NCI-H526 (cell line): ENCODE data around the gene JAZF1.

ENCODE experiments used
- DNase-seq, 2 experiments: peaks; one replicate each; lab custom pipeline; 2025; lab: John Stamatoyannopoulos, UW

The JAZF1 gene

GRCh38 chr7:28180364-28181147 lies at the start of gene JAZF1:
JAZF1 (minus strand) TSS chr7:28180795.
- peak; percentile 36 to 85 for DNase-seq

- DNase-seq: no peak
Observed at GRCh38 chr7:28230261-28230660, 49.7 kb upstream of the JAZF1 start.

- DNase-seq: no peak
Observed at GRCh38 chr7:28228396-28228795, 47.8 kb upstream of the JAZF1 start.

GRCh38 chr7:28226003-28226402 lies 45.4 kb upstream of the JAZF1 start:
- DNase-seq: no peak

- no peak for DNase-seq
Observed at GRCh38 chr7:28225576-28225975, 45.0 kb upstream of the JAZF1 start.

GRCh38 chr7:28224675-28225074 lies 44.1 kb upstream of the JAZF1 start:
- DNase-seq: no peak

- DNase-seq: no peak
Observed at GRCh38 chr7:28224172-28224571, 43.6 kb upstream of the JAZF1 start.

GRCh38 chr7:28222636-28223035 lies 42.0 kb upstream of the JAZF1 start:
- no peak for DNase-seq

GRCh38 chr7:28219793-28220192 lies 39.2 kb upstream of the JAZF1 start:
- no peak for DNase-seq

GRCh38 chr7:28217143-28217542 lies 36.5 kb upstream of the JAZF1 start:
- peak; percentile 44 to 62 for DNase-seq

- no peak for DNase-seq
Observed at GRCh38 chr7:28211006-28211405, 30.4 kb upstream of the JAZF1 start.

- no peak for DNase-seq
Observed at GRCh38 chr7:28208506-28208905, 27.9 kb upstream of the JAZF1 start.

- DNase-seq: no peak
Observed at GRCh38 chr7:28207486-28208158, 27.0 kb upstream of the JAZF1 start.

- DNase-seq: no peak
Observed at GRCh38 chr7:28205506-28205905, 24.9 kb upstream of the JAZF1 start.

- no peak for DNase-seq
Observed at GRCh38 chr7:28203508-28204240, 23.1 kb upstream of the JAZF1 start.

- no peak for DNase-seq
Observed at GRCh38 chr7:28202222-28202621, 21.6 kb upstream of the JAZF1 start.

- no peak for DNase-seq
Observed at GRCh38 chr7:28201131-28201530, 20.5 kb upstream of the JAZF1 start.

- DNase-seq: no peak
Observed at GRCh38 chr7:28200598-28200997, 20.0 kb upstream of the JAZF1 start.

GRCh38 chr7:28199021-28199510 lies 18.5 kb upstream of the JAZF1 start:
- no peak for DNase-seq

GRCh38 chr7:28195910-28196620 lies 15.5 kb upstream of the JAZF1 start:
- no peak for DNase-seq

GRCh38 chr7:28192786-28193585 lies 12.4 kb upstream of the JAZF1 start:
- no peak for DNase-seq
